ENCODE measurements around the gene ADGRF5. TPM values are rescaled to one million over a fixed set of nuclear protein-coding genes. Genes with fewer than 3 reads are reported as not detected.

The ADGRF5 gene
- not detected for total RNA-seq

DNA sequence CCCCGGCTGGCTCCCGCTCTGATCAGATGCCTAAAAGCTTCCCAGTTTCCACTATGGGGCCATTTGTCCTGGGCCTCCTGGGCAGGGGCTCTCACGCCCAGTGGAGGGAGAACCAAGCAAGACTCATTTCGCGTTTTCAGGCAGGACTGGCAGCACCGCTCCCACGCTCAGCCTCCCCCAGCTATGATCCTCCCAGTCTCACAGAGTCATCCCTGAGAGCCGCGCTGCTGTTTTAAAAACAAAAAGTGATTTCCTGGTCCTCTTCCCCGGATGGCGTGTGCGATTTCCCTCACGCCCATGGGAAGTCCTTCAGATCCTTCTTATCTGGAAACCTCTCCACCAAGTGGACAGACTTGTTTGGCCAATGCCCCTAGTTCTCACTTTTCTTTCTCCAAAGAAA, at the start of gene ADGRF5:
ADGRF5 (minus strand) TSS at position 208 of the 400 bp plus-strand sequence. CDS start 15,176 bp downstream, outside the sequence.
- Mint-ChIP-seq H3K4me1 (ENCODE audit: low read depth) (no peaks in the 10 kb centered on the region), H3K9me3 (peaks cover 0 to 2% of the 10 kb centered on the region in 2 donors), H3K4me3 (no peak within 1 kb of the TSS), H3K36me3 (ENCODE audit: insufficient read depth in 2 of 2) (no peaks in the 10 kb centered on the region), H3K27ac (no peak within 1 kb of the TSS), H3K27me3 (ENCODE audit: low read depth) (peaks cover 25% of the 10 kb centered on the region)
- DNase-seq, result no peak
- ATAC-seq (replicated peaks in 1 of 2), result no peak

DNA sequence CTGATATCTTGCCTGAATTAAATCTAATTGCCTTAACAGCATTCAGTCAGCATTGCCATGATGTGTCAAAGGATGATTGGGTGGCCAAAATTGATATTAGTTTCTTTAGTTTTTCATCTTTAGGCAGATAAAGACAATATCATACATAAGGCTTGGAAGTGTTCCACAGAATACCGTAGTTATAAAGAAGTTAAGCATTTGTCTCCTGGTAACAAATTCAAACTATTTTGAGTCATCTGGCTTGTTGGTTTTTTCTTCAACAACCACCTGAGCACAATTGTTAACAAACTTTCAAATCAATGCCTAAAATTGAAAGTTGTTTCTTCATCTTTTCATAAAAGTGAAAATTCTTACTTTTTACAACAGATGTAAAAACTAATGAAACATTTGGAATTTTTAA, 47.5 kb upstream of the ADGRF5 start:
- no peaks in the 10 kb centered on the region for H3K9me3 Mint-ChIP-seq
- H3K27me3 Mint-ChIP-seq (ENCODE audit: low read depth), result peaks cover 13% of the 10 kb centered on the region
- H3K4me3 Mint-ChIP-seq, result no peak overlapping the region
- no peaks in the 10 kb centered on the region for H3K4me1 Mint-ChIP-seq (ENCODE audit: low read depth)
- no peaks in the 10 kb centered on the region for H3K36me3 Mint-ChIP-seq (ENCODE audit: insufficient read depth in 2 of 2)
- ATAC-seq (replicated peaks in 1 of 2), result no peak
- DNase-seq, result no peak
- H3K27ac Mint-ChIP-seq, result no peak overlapping the region

- H3K9me3 Mint-ChIP-seq, result no peaks in the 10 kb centered on the region
Observed at GRCh38 chr6:46967826-46968349, 46.1 kb upstream of the ADGRF5 start.

DNA sequence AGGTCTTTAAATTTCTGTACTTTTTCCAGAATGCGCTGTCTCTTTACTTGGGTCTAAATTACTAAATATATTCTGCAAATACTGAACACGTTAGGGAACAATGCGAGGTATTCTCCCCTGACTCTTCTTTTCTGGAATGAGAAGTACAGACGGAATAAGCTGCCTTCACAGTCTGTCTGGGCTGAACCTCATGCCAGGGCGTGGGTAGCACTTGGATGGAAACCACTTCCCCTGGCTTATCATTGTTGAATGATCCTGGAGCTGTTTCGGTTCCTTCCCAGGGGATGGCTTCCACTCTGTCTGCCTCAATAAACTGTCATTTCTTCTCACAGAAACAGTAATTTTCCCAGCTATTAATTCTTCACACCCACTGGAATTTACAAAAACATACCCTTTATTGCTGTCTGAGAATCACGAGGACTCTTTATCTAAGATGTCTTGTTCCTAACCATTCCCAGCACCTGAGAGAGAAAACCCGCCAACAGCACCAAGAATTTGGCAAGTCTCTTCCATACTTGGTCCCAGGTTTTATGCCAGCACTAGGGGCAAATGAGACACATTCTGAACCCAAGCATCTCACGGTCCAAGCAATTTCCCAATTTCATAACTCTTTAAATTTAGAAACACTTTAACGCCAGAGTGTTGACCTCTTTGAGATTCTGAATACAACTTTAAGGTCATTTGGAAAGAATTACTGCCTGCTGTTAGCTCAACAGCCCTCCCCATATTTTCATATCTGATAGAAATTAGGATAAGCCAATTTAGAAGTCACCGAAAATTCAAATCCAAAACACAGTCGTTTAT, 43.2 kb upstream of the ADGRF5 start:
- no peak overlapping the region for H3K27ac Mint-ChIP-seq
- no peak overlapping the region for H3K4me3 Mint-ChIP-seq
- peaks cover 5% of the 10 kb centered on the region for H3K27me3 Mint-ChIP-seq (ENCODE audit: low read depth)
- DNase-seq (no peak), ATAC-seq (replicated peaks in 1 of 2) (no peak)
- no peaks in the 10 kb centered on the region for H3K9me3 Mint-ChIP-seq
- H3K4me1 Mint-ChIP-seq (ENCODE audit: low read depth), result no peaks in the 10 kb centered on the region
- no peaks in the 10 kb centered on the region for H3K36me3 Mint-ChIP-seq (ENCODE audit: insufficient read depth in 2 of 2)

More at GRCh38 chr6:46967826-46968349, 46.1 kb upstream of the ADGRF5 start:
- Mint-ChIP-seq H3K27ac (no peak overlapping the region), H3K4me1 (ENCODE audit: low read depth) (no peaks in the 10 kb centered on the region), H3K27me3 (ENCODE audit: low read depth) (peaks cover 13% of the 10 kb centered on the region), H3K4me3 (no peak overlapping the region), H3K36me3 (ENCODE audit: insufficient read depth in 2 of 2) (no peaks in the 10 kb centered on the region)
- ATAC-seq (replicated peaks in 1 of 2), result no peak
- DNase-seq, result no peak

- Mint-ChIP-seq H3K27me3 (ENCODE audit: low read depth) (peaks cover 11% of the 10 kb centered on the region), H3K27ac (no peak overlapping the region), H3K36me3 (ENCODE audit: insufficient read depth in 2 of 2) (no peaks in the 10 kb centered on the region), H3K9me3 (no peaks in the 10 kb centered on the region), H3K4me3 (no peak overlapping the region), H3K4me1 (ENCODE audit: low read depth) (no peaks in the 10 kb centered on the region)
- ATAC-seq (replicated peaks in 1 of 2), result no peak
- no peak for DNase-seq
Observed at GRCh38 chr6:46963626-46964025, 41.9 kb upstream of the ADGRF5 start.

DNA sequence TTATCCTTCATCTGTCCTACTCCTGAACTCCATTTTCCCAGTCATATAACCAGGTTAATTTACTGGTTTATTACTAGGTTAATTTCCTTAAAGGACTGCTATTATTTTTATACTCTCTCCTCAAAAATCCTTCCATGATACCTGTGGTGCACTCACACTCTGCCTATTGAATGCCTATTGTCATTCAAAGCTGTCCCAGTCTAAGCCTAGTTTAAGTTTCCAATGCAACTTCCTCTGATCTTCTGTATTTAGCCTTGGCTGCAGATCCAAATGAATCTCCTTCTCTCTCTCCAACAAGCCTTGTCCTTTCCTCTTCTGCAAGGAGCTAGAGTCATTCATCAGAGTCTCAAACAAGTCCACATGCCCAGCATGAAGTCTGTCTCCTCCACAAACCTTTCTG, 41.3 kb upstream of the ADGRF5 start:
- Mint-ChIP-seq H3K36me3 (ENCODE audit: insufficient read depth in 2 of 2) (no peaks in the 10 kb centered on the region), H3K4me1 (ENCODE audit: low read depth) (no peaks in the 10 kb centered on the region), H3K27ac (no peak overlapping the region), H3K4me3 (no peak overlapping the region), H3K27me3 (ENCODE audit: low read depth) (peaks cover 11% of the 10 kb centered on the region), H3K9me3 (no peaks in the 10 kb centered on the region)
- DNase-seq (no peak), ATAC-seq (replicated peaks in 1 of 2) (no peak)

DNA sequence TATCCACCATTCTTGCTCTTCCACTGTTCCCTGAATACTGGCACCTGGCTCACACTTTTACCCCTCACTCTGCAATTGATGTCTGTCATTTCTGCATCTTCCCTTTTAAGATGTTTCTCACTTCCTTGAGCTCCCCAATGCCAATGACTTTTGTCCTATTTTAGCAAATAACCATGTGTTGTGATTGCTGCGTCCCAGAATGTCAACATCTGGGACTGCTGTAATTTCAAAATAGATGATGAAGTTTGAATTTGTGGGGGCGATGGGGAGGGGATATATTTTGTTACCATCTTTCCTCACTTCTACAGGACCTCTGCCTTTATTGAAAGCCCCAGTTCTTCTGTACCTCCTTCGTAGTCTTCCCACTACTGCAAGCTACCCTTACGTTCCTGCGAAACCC, 40.0 kb upstream of the ADGRF5 start:
- no peak for ATAC-seq (replicated peaks in 1 of 2)
- no peaks in the 10 kb centered on the region for H3K4me1 Mint-ChIP-seq (ENCODE audit: low read depth)

GRCh38 chr6:46961232-46961631, 39.5 kb upstream of the ADGRF5 start:
- ATAC-seq (replicated peaks in 1 of 2), result no peak
- H3K4me3 Mint-ChIP-seq, result no peak overlapping the region
- H3K27me3 Mint-ChIP-seq (ENCODE audit: low read depth), result peaks cover 17% of the 10 kb centered on the region
- no peaks in the 10 kb centered on the region for H3K36me3 Mint-ChIP-seq (ENCODE audit: insufficient read depth in 2 of 2)
- H3K9me3 Mint-ChIP-seq, result no peaks in the 10 kb centered on the region
- H3K4me1 Mint-ChIP-seq (ENCODE audit: low read depth), result no peaks in the 10 kb centered on the region
- no peak for DNase-seq
- no peak overlapping the region for H3K27ac Mint-ChIP-seq

More for the DNA sequence above, 40.0 kb upstream of the ADGRF5 start:
- Mint-ChIP-seq H3K27me3 (ENCODE audit: low read depth) (peaks cover 16% of the 10 kb centered on the region), H3K27ac (no peak overlapping the region), H3K9me3 (no peaks in the 10 kb centered on the region), H3K36me3 (ENCODE audit: insufficient read depth in 2 of 2) (no peaks in the 10 kb centered on the region), H3K4me3 (no peak overlapping the region)
- no peak for DNase-seq

DNA sequence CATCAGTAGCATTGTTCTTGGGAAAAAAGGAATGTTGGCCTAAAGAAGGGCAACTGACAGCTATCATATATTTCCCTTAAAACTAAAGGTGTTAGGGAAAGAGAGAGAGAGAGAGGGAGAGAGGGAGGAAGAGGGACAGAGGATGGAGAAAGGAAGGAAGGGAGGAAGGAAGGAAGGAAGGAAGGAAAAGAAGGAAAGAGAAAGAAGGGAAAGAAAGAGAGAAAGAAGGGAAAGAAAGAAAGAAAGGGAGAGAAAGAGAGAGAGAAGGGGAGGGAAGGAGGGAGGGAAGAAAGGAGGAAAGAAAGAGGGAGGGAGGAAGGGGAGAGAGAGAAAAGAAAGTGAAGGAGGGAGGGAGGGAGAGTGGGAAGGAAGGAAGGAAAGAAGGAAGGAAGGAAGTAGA, 37.7 kb upstream of the ADGRF5 start:
- Mint-ChIP-seq H3K9me3 (no peaks in the 10 kb centered on the region), H3K4me3 (no peak overlapping the region), H3K27me3 (ENCODE audit: low read depth) (peaks cover 21% of the 10 kb centered on the region), H3K4me1 (ENCODE audit: low read depth) (no peaks in the 10 kb centered on the region), H3K36me3 (ENCODE audit: insufficient read depth in 2 of 2) (no peaks in the 10 kb centered on the region), H3K27ac (no peak overlapping the region)
- no peak for ATAC-seq (replicated peaks in 1 of 2)
- DNase-seq, result no peak

- Mint-ChIP-seq H3K27me3 (ENCODE audit: low read depth) (peaks cover 28% of the 10 kb centered on the region), H3K9me3 (no peaks in the 10 kb centered on the region), H3K4me3 (no peak overlapping the region), H3K36me3 (ENCODE audit: insufficient read depth in 2 of 2) (no peaks in the 10 kb centered on the region), H3K4me1 (ENCODE audit: low read depth) (no peaks in the 10 kb centered on the region), H3K27ac (no peak overlapping the region)
- ATAC-seq (replicated peaks in 1 of 2) (no peak), DNase-seq (no peak)
Observed at GRCh38 chr6:46956409-46956808, 34.7 kb upstream of the ADGRF5 start.

DNA sequence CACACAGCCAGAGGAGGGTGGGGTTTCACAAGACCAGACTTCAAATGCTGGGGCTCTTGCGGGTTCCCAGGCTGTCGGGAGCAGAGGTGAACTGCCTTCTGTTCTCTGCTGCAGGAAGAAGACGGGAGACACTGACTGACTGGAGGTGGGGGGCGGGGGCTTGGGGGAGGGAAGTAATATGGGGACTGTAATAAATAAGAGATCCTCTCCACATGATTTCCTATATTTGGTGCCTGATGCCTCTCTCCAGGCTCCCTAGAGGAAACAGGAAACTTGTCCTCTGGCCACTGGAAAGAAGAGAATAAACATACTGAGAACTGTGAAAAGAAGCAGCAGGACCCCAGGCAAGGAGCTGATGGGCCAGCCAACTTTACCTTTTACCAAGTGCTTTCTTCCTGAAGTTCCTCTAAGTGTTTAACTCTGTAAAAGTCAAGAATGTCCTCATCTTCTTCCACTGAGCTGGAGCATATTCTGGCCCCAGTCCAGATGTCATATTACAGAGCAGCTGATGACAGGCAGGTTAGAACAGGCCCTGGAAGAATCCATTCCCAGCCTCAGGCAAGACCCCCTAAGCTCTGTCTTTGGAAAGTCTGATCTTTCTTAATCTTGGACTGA, 33.2 kb upstream of the ADGRF5 start:
- Mint-ChIP-seq H3K9me3 (no peaks in the 10 kb centered on the region), H3K4me3 (no peak overlapping the region), H3K4me1 (ENCODE audit: low read depth) (no peaks in the 10 kb centered on the region), H3K36me3 (ENCODE audit: insufficient read depth in 2 of 2) (no peaks in the 10 kb centered on the region), H3K27ac (no peak overlapping the region), H3K27me3 (ENCODE audit: low read depth) (peaks cover 28% of the 10 kb centered on the region)
- DNase-seq (no peak), ATAC-seq (replicated peaks in 1 of 2) (no peak)

- no peak overlapping the region for H3K4me3 Mint-ChIP-seq
- H3K9me3 Mint-ChIP-seq, result no peaks in the 10 kb centered on the region
- H3K36me3 Mint-ChIP-seq (ENCODE audit: insufficient read depth in 2 of 2), result no peaks in the 10 kb centered on the region
- peaks cover 21% of the 10 kb centered on the region for H3K27me3 Mint-ChIP-seq (ENCODE audit: low read depth)
- DNase-seq, result no peak
- ATAC-seq (replicated peaks in 1 of 2), result no peak
- H3K27ac Mint-ChIP-seq, result no peak overlapping the region
- H3K4me1 Mint-ChIP-seq (ENCODE audit: low read depth), result no peaks in the 10 kb centered on the region
Observed at GRCh38 chr6:46953921-46954320, 32.2 kb upstream of the ADGRF5 start.

DNA sequence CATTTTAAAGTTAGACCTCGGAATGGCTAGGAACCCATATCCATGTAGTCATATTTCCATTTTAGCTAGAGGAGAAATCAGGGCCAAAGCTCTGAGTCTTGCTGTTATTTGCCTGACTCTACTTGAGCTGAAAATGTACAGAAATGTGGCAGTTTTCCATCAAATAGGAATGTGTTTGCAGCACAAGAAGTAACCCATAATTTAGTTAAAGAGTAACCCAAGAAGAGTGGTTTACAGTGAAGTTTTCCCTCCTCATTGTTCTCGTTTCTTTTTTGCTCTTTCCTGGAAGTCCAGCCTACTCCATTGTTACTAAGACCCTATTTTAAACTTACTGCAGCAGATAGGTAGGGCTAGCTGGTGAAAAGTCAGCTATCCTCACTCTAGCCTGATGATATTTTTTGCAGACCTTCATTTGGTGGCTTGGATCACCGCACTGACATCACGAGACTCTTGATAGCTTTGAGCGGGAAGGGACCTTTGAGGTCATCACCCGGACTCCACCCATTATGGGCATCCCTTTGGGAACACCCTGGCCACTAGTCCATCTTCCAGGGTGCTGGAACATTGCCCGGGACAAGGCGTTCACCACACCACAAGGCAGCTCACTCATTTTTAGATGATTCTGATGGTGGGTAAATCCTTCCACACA, 28.0 kb upstream of the ADGRF5 start:
- Mint-ChIP-seq H3K9me3 (no peaks in the 10 kb centered on the region), H3K36me3 (ENCODE audit: insufficient read depth in 2 of 2) (no peaks in the 10 kb centered on the region), H3K4me1 (ENCODE audit: low read depth) (no peaks in the 10 kb centered on the region), H3K27me3 (ENCODE audit: low read depth) (peaks cover 6% of the 10 kb centered on the region), H3K4me3 (no peak overlapping the region), H3K27ac (no peak overlapping the region)
- ATAC-seq (replicated peaks in 1 of 2), result no peak
- no peak for DNase-seq

All from activated T-cell treated with anti-CD3 and anti-CD28 coated beads, Interleukin-2, amount 50 U/mL, for 72 hours (primary cell).